ENCODE results near the gene MED29.
A peak's percentile ranks its signal among the peaks of the same experiment; 100 is the strongest.

Gene MED29

GRCh38 chr19:39399668-39400050 lies 8.5 kb downstream of the MED29 start:
- no peak overlapping the region for H3K27ac ChIP-seq
- no peak overlapping the region for H3K9ac ChIP-seq
- no peak overlapping the region for H3K4me2 ChIP-seq
- H3K79me2 ChIP-seq (ENCODE audit: insufficient read depth, low read depth) = no peaks in the 10 kb centered on the region
- H2AFZ ChIP-seq (ENCODE audit: low read depth) = no peak overlapping the region
- H3K36me3 ChIP-seq (ENCODE audit: insufficient read depth) = no peaks in the 10 kb centered on the region
- no peak overlapping the region for H3K4me3 ChIP-seq (IDR thresholded peaks at IDR 0.05; ENCODE audit: insufficient read depth, low read depth, low read length)
- peaks cover 75% of the 10 kb centered on the region for H3K4me1 ChIP-seq (ENCODE audit: low read depth, poor library complexity, severe bottlenecking)
- H3K27me3 ChIP-seq (ENCODE audit: insufficient read depth, low read depth) = no peaks in the 10 kb centered on the region
- no peaks in the 10 kb centered on the region for H4K20me1 ChIP-seq (ENCODE audit: insufficient read depth)
- TF ChIP-seq CTCF (conservative IDR thresholded peaks at IDR 0.05; ENCODE audit: low read depth, low read length) = no peak

GRCh38 chr19:39400061-39400460 lies 8.9 kb downstream of the MED29 start:
- no peak overlapping the region for H3K4me2 ChIP-seq
- H3K27ac ChIP-seq = no peak overlapping the region

GRCh38 chr19:39401070-39401548 lies 9.9 kb downstream of the MED29 start:
- H3K4me2 ChIP-seq = no peak overlapping the region; the same call in 1 of the 2 replicates
- peak overlapping the region; percentile 95 for H3K27ac ChIP-seq
- H3K9ac ChIP-seq = no peak overlapping the region; the same call in 1 of the 2 replicates
- TF ChIP-seq CTCF (conservative IDR thresholded peaks at IDR 0.05; ENCODE audit: low read depth, low read length) = no peak
- H3K36me3 ChIP-seq (ENCODE audit: insufficient read depth) = no peaks in the 10 kb centered on the region
- H2AFZ ChIP-seq (ENCODE audit: low read depth) = no peak overlapping the region; the same call in 1 of the 2 replicates
- no peaks in the 10 kb centered on the region for H4K20me1 ChIP-seq (ENCODE audit: insufficient read depth)
- no peak overlapping the region for H3K4me3 ChIP-seq (IDR thresholded peaks at IDR 0.05; ENCODE audit: insufficient read depth, low read depth, low read length)
- no peaks in the 10 kb centered on the region for H3K27me3 ChIP-seq (ENCODE audit: insufficient read depth, low read depth)
- H3K4me1 ChIP-seq (ENCODE audit: low read depth, poor library complexity, severe bottlenecking) = peaks cover 89% of the 10 kb centered on the region
- H3K79me2 ChIP-seq (ENCODE audit: insufficient read depth, low read depth) = no peaks in the 10 kb centered on the region

More at GRCh38 chr19:39400061-39400460, 8.9 kb downstream of the MED29 start:
- Histone ChIP-seq H2AFZ (ENCODE audit: low read depth) (no peak overlapping the region), H3K79me2 (ENCODE audit: insufficient read depth, low read depth) (no peaks in the 10 kb centered on the region), H3K27me3 (ENCODE audit: insufficient read depth, low read depth) (no peaks in the 10 kb centered on the region), H3K4me3 (IDR thresholded peaks at IDR 0.05; ENCODE audit: insufficient read depth, low read depth, low read length) (no peak overlapping the region), H4K20me1 (ENCODE audit: insufficient read depth) (no peaks in the 10 kb centered on the region), H3K4me1 (ENCODE audit: low read depth, poor library complexity, severe bottlenecking) (peaks cover 79% of the 10 kb centered on the region), H3K36me3 (ENCODE audit: insufficient read depth) (no peaks in the 10 kb centered on the region), H3K9ac (no peak overlapping the region)
- no peak for TF ChIP-seq CTCF (conservative IDR thresholded peaks at IDR 0.05; ENCODE audit: low read depth, low read length)

- no peaks in the 10 kb centered on the region for H3K36me3 ChIP-seq (ENCODE audit: insufficient read depth)
- no peaks in the 10 kb centered on the region for H3K79me2 ChIP-seq (ENCODE audit: insufficient read depth, low read depth)
- no peak for TF ChIP-seq CTCF (conservative IDR thresholded peaks at IDR 0.05; ENCODE audit: low read depth, low read length)
- H2AFZ ChIP-seq (ENCODE audit: low read depth) = peak overlapping the region; percentile 65
- H3K9ac ChIP-seq = peak overlapping the region; percentile 91; the same call in 1 of the 2 replicates
- peaks cover 84% of the 10 kb centered on the region for H3K4me1 ChIP-seq (ENCODE audit: low read depth, poor library complexity, severe bottlenecking)
- peak overlapping the region; percentile 98 for H3K4me2 ChIP-seq
- peak overlapping the region; percentile 95 for H3K27ac ChIP-seq
- no peaks in the 10 kb centered on the region for H3K27me3 ChIP-seq (ENCODE audit: insufficient read depth, low read depth)
- no peaks in the 10 kb centered on the region for H4K20me1 ChIP-seq (ENCODE audit: insufficient read depth)
- H3K4me3 ChIP-seq (IDR thresholded peaks at IDR 0.05; ENCODE audit: insufficient read depth, low read depth, low read length) = no peak overlapping the region
Measured at GRCh38 chr19:39401549-39402345, 10.6 kb downstream of the MED29 start.
